ENCODE data around the gene MUC6.

The MUC6 gene

GRCh38 chr11:1035577-1036283 is 788 bp downstream of the MUC6 start:
- no peak overlapping the region for H3K4me2 ChIP-seq

GRCh38 chr11:1034456-1035295 is 1.8 kb downstream of the MUC6 start:
- H3K27me3 ChIP-seq (ENCODE audit: insufficient read depth, low read depth): peaks cover 53% of the 10 kb centered on the region; the same call in 1 of the 2 replicates
- H3K4me3 ChIP-seq (IDR thresholded peaks at IDR 0.05; ENCODE audit: insufficient read depth, low read depth, low read length): no peak overlapping the region
- H2AFZ ChIP-seq (ENCODE audit: low read depth): no peak overlapping the region
- no peaks in the 10 kb centered on the region for H3K36me3 ChIP-seq (ENCODE audit: insufficient read depth)
- TF ChIP-seq CTCF (conservative IDR thresholded peaks at IDR 0.05; ENCODE audit: low read depth, low read length): no peak
- H3K79me2 ChIP-seq (ENCODE audit: insufficient read depth, low read depth): no peaks in the 10 kb centered on the region
- H3K9ac ChIP-seq: no peak overlapping the region
- no peaks in the 10 kb centered on the region for H4K20me1 ChIP-seq (ENCODE audit: insufficient read depth)
- H3K27ac ChIP-seq: no peak overlapping the region
- H3K4me2 ChIP-seq: no peak overlapping the region
- H3K4me1 ChIP-seq (ENCODE audit: low read depth, poor library complexity, severe bottlenecking): no peaks in the 10 kb centered on the region

More at GRCh38 chr11:1035577-1036283, 788 bp downstream of the MUC6 start:
- Histone ChIP-seq H3K79me2 (ENCODE audit: insufficient read depth, low read depth) (no peaks in the 10 kb centered on the region), H3K27ac (no peak overlapping the region), H2AFZ (ENCODE audit: low read depth) (no peak overlapping the region), H3K9ac (no peak overlapping the region), H3K36me3 (ENCODE audit: insufficient read depth) (no peaks in the 10 kb centered on the region), H3K27me3 (ENCODE audit: insufficient read depth, low read depth) (peaks cover 62% of the 10 kb centered on the region; the same call in 1 of the 2 replicates), H3K4me1 (ENCODE audit: low read depth, poor library complexity, severe bottlenecking) (no peaks in the 10 kb centered on the region), H4K20me1 (ENCODE audit: insufficient read depth) (no peaks in the 10 kb centered on the region), H3K4me3 (IDR thresholded peaks at IDR 0.05; ENCODE audit: insufficient read depth, low read depth, low read length) (no peak overlapping the region)
- TF ChIP-seq CTCF (conservative IDR thresholded peaks at IDR 0.05; ENCODE audit: low read depth, low read length): no peak

- H3K36me3 ChIP-seq (ENCODE audit: insufficient read depth): no peaks in the 10 kb centered on the region
- H3K4me2 ChIP-seq: no peak overlapping the region
- no peaks in the 10 kb centered on the region for H4K20me1 ChIP-seq (ENCODE audit: insufficient read depth)
- no peaks in the 10 kb centered on the region for H3K79me2 ChIP-seq (ENCODE audit: insufficient read depth, low read depth)
- H2AFZ ChIP-seq (ENCODE audit: low read depth): no peak overlapping the region
- H3K4me3 ChIP-seq (IDR thresholded peaks at IDR 0.05; ENCODE audit: insufficient read depth, low read depth, low read length): no peak overlapping the region
- H3K27ac ChIP-seq: no peak overlapping the region
- no peaks in the 10 kb centered on the region for H3K4me1 ChIP-seq (ENCODE audit: low read depth, poor library complexity, severe bottlenecking)
- no peak overlapping the region for H3K9ac ChIP-seq
- peaks cover 46% of the 10 kb centered on the region; the same call in 1 of the 2 replicates for H3K27me3 ChIP-seq (ENCODE audit: insufficient read depth, low read depth)
- TF ChIP-seq CTCF (conservative IDR thresholded peaks at IDR 0.05; ENCODE audit: low read depth, low read length): no peak
Measured at GRCh38 chr11:1034001-1034400, 2.5 kb downstream of the MUC6 start.

- no peaks in the 10 kb centered on the region for H3K4me1 ChIP-seq (ENCODE audit: low read depth, poor library complexity, severe bottlenecking)
- H3K27me3 ChIP-seq (ENCODE audit: insufficient read depth, low read depth): peaks cover 41% of the 10 kb centered on the region; the same call in 1 of the 2 replicates
- no peaks in the 10 kb centered on the region for H3K79me2 ChIP-seq (ENCODE audit: insufficient read depth, low read depth)
- no peak overlapping the region for H3K4me2 ChIP-seq
- TF ChIP-seq CTCF (conservative IDR thresholded peaks at IDR 0.05; ENCODE audit: low read depth, low read length): no peak
- H3K27ac ChIP-seq: no peak overlapping the region
- H3K9ac ChIP-seq: no peak overlapping the region
- no peaks in the 10 kb centered on the region for H3K36me3 ChIP-seq (ENCODE audit: insufficient read depth)
- H4K20me1 ChIP-seq (ENCODE audit: insufficient read depth): no peaks in the 10 kb centered on the region
- no peak overlapping the region for H2AFZ ChIP-seq (ENCODE audit: low read depth)
- no peak overlapping the region for H3K4me3 ChIP-seq (IDR thresholded peaks at IDR 0.05; ENCODE audit: insufficient read depth, low read depth, low read length)
Measured at GRCh38 chr11:1033016-1033798, 3.3 kb downstream of the MUC6 start.
